AG04450 (cell line): ENCODE results near the gene PLPPR1. TPM values are rescaled to one million over a fixed set of nuclear protein-coding genes. Genes with fewer than 3 reads are reported as not detected.

Experiments
- CTCF ChIA-PET: fragments of 300-600, 350-600 bp; formaldehyde crosslinking; extraction: SDS; loops from one replicate; lab custom pipeline; 2022; ENCODE audit warnings: antibody characterized with exemption, inconsistent platforms; lab: Charles Lee
- POLR2A ChIA-PET: fragments of 350-600 bp; formaldehyde crosslinking; extraction: SDS; loops from one replicate; lab custom pipeline; 2021; ENCODE audit warnings: antibody characterized with exemption, inconsistent platforms; lab: Yijun Ruan, JAX
- DNase-seq: peaks from one replicate; pipeline ENCODE4 v3.0.0-alpha.2; 2011; ENCODE audit warnings: low read depth, low spot score
- H3K27ac ChIP-seq: one replicate; pipeline ENCODE4 v1.5.1; 2012; ENCODE audit warnings: low read depth, low read length, control low read depth
- H3K27me3 ChIP-seq: one replicate; pipeline ENCODE4 v1.6.0; 2012; ENCODE audit warnings: low read length; ENCODE audit not compliant: control insufficient read depth, insufficient read depth
- H3K4me3 ChIP-seq: 2 replicates; pipeline ENCODE4 v1.5.1; 2011; ENCODE audit warnings: mild to moderate bottlenecking, low read depth, low read length, control low read depth
- H3K9me3 ChIP-seq: 2 replicates; pipeline ENCODE4 v1.5.1; 2012; ENCODE audit warnings: low read length; ENCODE audit not compliant: control insufficient read depth, insufficient read depth
- polyA plus RNA-seq: library from polyadenylated mRNA; depleted of rRNA; stranded (reverse); fragments of >200 nt; gene quantifications from 2 replicates; pipeline ENCODE4 v1.2.3, GENCODE V29; 2011
- TF ChIP-seq, protein P1 (sequence below): IDR thresholded peaks from 2 replicates; pipeline ENCODE4 v1.5.1; 2011; ENCODE audit warnings: low read depth, low read length, control low read depth, inconsistent platforms

Gene PLPPR1
- polyA plus RNA-seq, 1 experiment: not detected

DNA sequence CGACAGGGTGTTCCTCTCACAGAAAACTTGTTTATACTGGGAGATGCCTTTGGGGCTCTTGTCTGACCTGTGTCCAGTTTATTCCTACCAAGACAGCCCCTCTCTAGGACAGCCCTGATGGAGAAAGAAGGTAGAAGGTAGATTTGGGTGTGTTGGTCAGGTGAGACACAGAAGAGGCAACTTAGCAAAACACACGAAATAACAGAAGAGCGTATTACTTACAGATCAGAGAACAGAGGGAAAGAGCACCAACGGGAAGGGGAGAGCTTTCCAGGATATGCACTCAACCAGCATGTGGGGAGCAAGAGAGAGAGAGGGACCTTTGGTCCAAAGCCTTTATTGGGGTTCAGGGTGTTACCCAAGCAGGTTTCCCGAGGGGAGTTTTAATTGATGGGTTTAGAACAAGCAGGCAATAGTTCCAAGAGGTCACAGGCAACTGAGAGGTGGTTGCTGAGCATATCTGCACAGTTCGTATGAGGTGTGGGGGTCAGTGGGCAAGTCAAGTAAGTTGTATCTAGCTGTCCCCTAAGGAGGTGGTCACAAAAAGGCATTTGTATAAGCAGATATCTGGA, 324.5 kb downstream of the PLPPR1 start:
- Histone ChIP-seq H3K4me3 (no peak overlapping the region), H3K27ac (no peak overlapping the region), H3K9me3 (no peaks in the 10 kb centered on the region), H3K27me3 (no peaks in the 10 kb centered on the region)
- DNase-seq: no peak
- TF ChIP-seq, protein P1, sequence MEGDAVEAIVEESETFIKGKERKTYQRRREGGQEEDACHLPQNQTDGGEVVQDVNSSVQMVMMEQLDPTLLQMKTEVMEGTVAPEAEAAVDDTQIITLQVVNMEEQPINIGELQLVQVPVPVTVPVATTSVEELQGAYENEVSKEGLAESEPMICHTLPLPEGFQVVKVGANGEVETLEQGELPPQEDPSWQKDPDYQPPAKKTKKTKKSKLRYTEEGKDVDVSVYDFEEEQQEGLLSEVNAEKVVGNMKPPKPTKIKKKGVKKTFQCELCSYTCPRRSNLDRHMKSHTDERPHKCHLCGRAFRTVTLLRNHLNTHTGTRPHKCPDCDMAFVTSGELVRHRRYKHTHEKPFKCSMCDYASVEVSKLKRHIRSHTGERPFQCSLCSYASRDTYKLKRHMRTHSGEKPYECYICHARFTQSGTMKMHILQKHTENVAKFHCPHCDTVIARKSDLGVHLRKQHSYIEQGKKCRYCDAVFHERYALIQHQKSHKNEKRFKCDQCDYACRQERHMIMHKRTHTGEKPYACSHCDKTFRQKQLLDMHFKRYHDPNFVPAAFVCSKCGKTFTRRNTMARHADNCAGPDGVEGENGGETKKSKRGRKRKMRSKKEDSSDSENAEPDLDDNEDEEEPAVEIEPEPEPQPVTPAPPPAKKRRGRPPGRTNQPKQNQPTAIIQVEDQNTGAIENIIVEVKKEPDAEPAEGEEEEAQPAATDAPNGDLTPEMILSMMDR: no peak
- CTCF ChIA-PET: no interaction called here
- POLR2A ChIA-PET: no interaction called here

DNA sequence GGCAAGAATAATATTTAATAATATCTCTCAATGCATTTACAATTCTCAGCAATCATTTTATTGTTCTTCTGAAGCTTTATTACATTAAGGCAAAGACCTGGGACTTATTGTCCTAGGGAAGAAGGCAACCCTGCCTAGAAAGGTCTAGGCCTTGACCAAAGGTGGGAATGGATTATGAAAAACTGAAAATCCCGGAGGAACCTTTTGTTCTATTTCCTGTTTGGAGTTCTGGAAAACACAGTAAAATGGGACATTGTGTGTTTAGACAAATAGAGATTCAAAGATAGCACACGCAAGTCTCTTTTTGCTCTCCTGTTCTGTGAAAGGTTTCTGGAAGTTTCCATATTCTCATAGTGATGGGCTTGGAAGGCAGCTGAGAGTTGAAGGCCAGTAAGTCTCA, 325.2 kb downstream of the PLPPR1 start:
- Histone ChIP-seq H3K9me3 (no peaks in the 10 kb centered on the region), H3K27ac (no peak overlapping the region), H3K4me3 (no peak overlapping the region), H3K27me3 (no peaks in the 10 kb centered on the region)
- CTCF ChIA-PET: no interaction called here
- POLR2A ChIA-PET: no interaction called here
- no peak for DNase-seq
- TF ChIP-seq, protein P1: no peak

DNA sequence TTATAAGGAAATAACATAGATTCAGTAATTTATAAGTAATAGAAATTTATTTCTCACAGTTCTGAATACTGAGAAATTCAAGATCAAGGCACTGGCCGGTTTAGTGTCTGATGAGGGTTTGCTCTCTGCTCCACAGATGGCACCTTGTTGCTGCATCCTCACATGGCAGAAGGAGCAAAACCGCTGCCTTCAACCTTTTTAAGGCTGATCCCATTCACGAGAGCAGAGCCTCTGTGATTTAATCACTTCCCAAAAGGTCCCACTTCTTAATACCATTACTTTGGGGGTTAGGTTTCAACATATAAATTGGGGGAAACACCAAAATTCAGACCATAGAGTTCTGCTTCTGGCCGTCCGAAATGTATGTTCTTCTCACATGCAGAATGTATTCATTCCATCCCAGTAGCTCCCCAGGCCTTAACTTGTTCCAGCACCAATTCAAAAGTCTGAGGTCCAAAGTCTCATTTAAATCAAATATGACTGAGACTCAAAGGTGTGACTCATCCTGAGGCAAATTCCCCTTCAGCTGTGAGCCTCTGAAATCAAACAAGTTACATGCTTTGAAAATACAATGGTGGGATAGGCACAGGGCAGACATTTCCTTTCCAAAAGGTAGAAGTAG, 325.7 kb downstream of the PLPPR1 start:
- no peaks in the 10 kb centered on the region for H3K9me3 ChIP-seq
- no peaks in the 10 kb centered on the region for H3K27me3 ChIP-seq
- H3K4me3 ChIP-seq: no peak overlapping the region
- ChIA-PET POLR2A (no interaction called here), CTCF (no interaction called here)
- H3K27ac ChIP-seq: no peak overlapping the region
- no peak for DNase-seq
- TF ChIP-seq, protein P1: no peak

DNA sequence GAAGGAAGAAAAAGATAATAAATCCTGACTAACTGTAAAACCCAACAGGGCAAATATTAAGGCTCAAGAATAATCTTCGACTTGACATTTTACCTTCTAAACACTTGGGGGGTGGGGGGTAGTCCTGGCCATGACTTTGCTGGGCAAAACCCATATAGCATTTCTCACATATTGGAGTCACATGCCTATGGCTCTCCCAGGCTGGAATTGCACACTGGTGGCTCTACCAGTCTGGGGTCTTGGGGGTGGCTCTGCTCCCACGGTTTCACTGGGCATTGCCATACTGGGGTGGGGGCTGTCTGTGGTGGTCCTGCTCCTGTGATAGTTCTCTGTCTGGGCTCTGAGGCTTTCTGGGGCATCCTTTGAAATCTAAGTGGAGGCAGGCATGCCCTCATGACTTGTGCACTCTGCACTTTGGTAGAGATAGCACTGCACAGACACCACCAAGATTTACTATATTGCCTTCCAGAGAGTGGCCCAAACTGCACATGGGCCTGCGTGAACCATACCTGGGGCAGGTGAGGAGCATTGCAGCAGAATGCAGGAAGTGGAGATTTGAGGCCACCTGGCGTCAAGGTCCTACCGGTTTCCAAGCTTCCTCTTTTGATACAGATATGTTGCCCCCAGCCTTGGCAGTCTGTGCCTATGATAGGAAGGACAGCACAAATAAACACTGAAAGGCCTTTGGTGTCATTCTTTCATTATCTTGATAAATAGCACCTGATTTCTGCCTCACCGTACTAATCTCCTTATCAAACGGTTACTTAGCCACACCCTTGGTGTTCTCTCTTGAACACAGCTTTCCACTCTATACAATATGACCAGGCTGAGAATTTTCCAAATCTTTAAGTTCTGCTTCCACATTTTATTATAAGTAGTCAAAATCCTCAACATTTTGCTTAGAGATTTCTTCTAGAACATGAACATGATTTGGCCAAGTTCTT, 326.5 kb downstream of the PLPPR1 start:
- CTCF ChIA-PET: no interaction called here
- TF ChIP-seq, protein P1: no peak

DNA sequence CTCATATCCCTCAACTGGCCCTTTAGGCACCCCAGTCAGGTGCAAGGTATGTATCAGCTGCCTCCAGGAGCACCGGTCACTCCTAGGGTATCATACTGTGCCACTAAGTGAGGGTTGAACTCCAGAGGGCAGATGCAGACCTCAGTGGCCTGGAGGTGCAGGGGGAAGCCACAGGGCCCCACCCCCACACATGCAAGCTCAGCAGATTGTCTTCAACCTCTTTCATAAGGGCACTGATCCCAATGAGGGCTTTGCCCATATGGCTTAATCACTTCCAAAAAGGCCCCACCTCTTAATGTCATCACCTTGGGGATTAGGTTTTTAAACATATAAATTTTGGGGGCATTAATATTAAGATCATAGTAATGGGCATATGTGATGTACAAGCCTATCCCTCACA, 328.1 kb downstream of the PLPPR1 start:
- Histone ChIP-seq H3K9me3 (no peaks in the 10 kb centered on the region), H3K27ac (no peak overlapping the region), H3K27me3 (no peaks in the 10 kb centered on the region), H3K4me3 (no peak overlapping the region)
- CTCF ChIA-PET: no interaction called here
- TF ChIP-seq, protein P1: no peak
- POLR2A ChIA-PET: no interaction called here
- DNase-seq: no peak

More for the DNA sequence above, 326.5 kb downstream of the PLPPR1 start:
- POLR2A ChIA-PET: no interaction called here
- H3K27me3 ChIP-seq: no peaks in the 10 kb centered on the region
- no peak overlapping the region for H3K27ac ChIP-seq
- no peak for DNase-seq
- no peaks in the 10 kb centered on the region for H3K9me3 ChIP-seq
- H3K4me3 ChIP-seq: no peak overlapping the region
